H1 (cell line): ENCODE results near the gene FOXC2. TPM values are rescaled to one million over a fixed set of nuclear protein-coding genes. Genes with fewer than 3 reads are reported as not detected.

ENCODE experiments used
- CBX5 ChIP-seq: fragments of 300-800, 300-1000 bp; sonication (generic); IDR thresholded peaks from 2 replicates; pipeline ENCODE4 v1.7.1; 2016; ENCODE audit warnings: antibody characterized with exemption, low read length, low read depth
- CEBPB ChIP-seq: IDR thresholded peaks from 2 replicates; pipeline ENCODE4 v1.6.1; 2012; ENCODE audit warnings: low read depth, low read length
- CHD7 ChIP-seq: fragments of 300-600 bp; sonication (generic); IDR thresholded peaks from 2 replicates; pipeline ENCODE4 v1.7.1; 2012; ENCODE audit warnings: low read length, moderate library complexity, mild to moderate bottlenecking, inconsistent platforms; ENCODE audit not compliant: insufficient replicate concordance
- FOSL1 ChIP-seq: IDR thresholded peaks from 2 replicates; pipeline ENCODE4 v1.6.1; 2011; ENCODE audit warnings: mild to moderate bottlenecking, low read depth, low read length, moderate library complexity; ENCODE audit not compliant: insufficient read depth
- HDAC2 ChIP-seq, 2 experiments: fragments of 300-600 bp in 1 of 2; sonication (generic) in 1 of 2; IDR thresholded peaks; 2 replicates each; pipeline ENCODE4 v1.6.1; 2011 to 2012; ENCODE audit warnings: low read depth in 2 of 2, low read length in 2 of 2, mild to moderate bottlenecking in 2 of 2, moderate library complexity in 2 of 2, borderline replicate concordance in 1 of 2, inconsistent platforms in 1 of 2
- PHF8 ChIP-seq: fragments of 200-600 bp; sonication (generic); conservative IDR thresholded peaks from 2 replicates; pipeline ENCODE4 v1.7.1; 2012; ENCODE audit warnings: low read depth, mild to moderate bottlenecking, inconsistent platforms, low read length, moderate library complexity
- RAD21 ChIP-seq, 2 experiments: IDR thresholded peaks in 1 of 2; conservative IDR thresholded peaks in 1 of 2; 2 replicates each; pipeline ENCODE4 v1.6.1; 2011; ENCODE audit warnings: low read depth in 2 of 2, low read length in 2 of 2, improper control_type of control experiment in 1 of 2, inconsistent platforms in 1 of 2, mild to moderate bottlenecking in 1 of 2, moderate library complexity in 1 of 2
- SIN3A ChIP-seq, 2 experiments: IDR thresholded peaks in 1 of 2; conservative IDR thresholded peaks in 1 of 2; 2 replicates each; pipeline ENCODE4 v1.6.1; 2011 to 2012; ENCODE audit warnings: low read length in 2 of 2, improper control_type of control experiment in 1 of 2, low read depth in 1 of 2, mild to moderate bottlenecking in 1 of 2
- SRF ChIP-seq: IDR thresholded peaks from 2 replicates; pipeline ENCODE4 v1.6.1; 2011; ENCODE audit warnings: mild to moderate bottlenecking, low read depth, low read length, moderate library complexity
- YY1 ChIP-seq: IDR thresholded peaks from 2 replicates; pipeline ENCODE4 v1.6.1; 2011; ENCODE audit warnings: low read depth, mild to moderate bottlenecking, low read length
- polyA plus RNA-seq, 7 experiments: library from polyadenylated mRNA; depleted of rRNA in 3 of 7; stranded (reverse) in 5 of 7; unstranded in 2 of 7; fragments of >200 nt in 5 of 7; fragments of 200-250 nt in 2 of 7; gene quantifications; 1 replicate in 5 of 7; 2 replicates in 1 of 7; 4 replicates in 1 of 7; pipeline versions ENCODE4 v1.2.1 to v1.2.3, GENCODE V29; 2011 to 2013; ENCODE audit warnings: missing spikeins in 2 of 7, mixed read lengths in 2 of 7
- total RNA-seq: library from RNA; stranded (reverse); fragmentation: NEBNext Ultra II Directional; extraction: Animal tissue kit (Norgen Biotek cat#: 25700); gene quantifications from 2 replicates; pipeline ENCODE4 v1.2.1, GENCODE V29; 2021

FOXC2 gene
- total and polyA plus RNA-seq, 2 of the 8 experiments (the other 6 are each of a cell fraction or from before 2014, with no cell fraction given) = 0.09 TPM; not detected in 1

DNA sequence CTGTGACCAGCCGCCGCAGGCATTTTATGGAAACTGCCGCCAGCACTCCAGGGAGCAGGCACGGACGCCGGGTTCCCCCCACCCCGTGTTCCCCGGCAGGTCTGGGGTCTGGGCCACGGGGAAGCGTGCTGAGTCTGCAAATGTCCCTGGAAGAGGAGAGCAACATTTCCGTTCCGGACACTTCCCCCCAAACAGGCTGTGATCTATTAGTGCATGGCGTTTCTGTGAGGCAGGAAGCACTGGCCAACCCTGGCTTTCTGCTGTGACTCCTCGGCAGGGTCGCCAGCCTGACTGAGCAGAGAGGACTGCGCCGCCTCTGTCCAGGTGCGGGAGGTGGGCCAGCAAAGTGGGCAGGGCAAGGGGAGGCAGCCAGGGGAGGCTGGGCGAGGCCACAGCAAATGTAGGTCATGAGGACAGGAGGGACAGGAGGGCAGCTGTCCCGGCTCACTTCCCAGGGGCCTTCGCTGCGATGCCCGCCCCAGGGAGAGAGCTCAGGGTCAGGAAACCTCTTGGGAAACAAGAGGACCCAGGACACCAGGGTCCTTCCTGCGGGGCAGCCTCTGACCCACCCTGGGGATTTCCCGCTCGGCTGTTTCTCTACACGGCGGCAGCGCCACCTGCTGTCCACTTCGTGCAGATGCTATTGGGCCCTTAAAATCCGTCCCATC lies 46.8 kb upstream of the FOXC2 start (continued):
- TF ChIP-seq CHD7 (no peak), YY1 (no peak), RAD21 (IDR thresholded peaks at IDR 0.05 in 1 of 2, conservative IDR thresholded peaks at IDR 0.05 in 1 of 2; ENCODE audit: low read depth in 2 of 2, low read length in 2 of 2) (peak; percentile 86 to 90), SIN3A (conservative IDR thresholded peaks at IDR 0.05 in 1 of 2, IDR thresholded peaks at IDR 0.05 in 1 of 2; ENCODE audit: low read depth in 1 of 2, low read length in 2 of 2) (no peak), SRF (no peak), HDAC2 (IDR thresholded peaks at IDR 0.05; ENCODE audit: borderline replicate concordance in 1 of 2, low read depth in 2 of 2, low read length in 2 of 2) (no peak), PHF8 (no peak), FOSL1 (no peak), CEBPB (no peak), CBX5 (no peak)
